Astrocyte (in vitro differentiated cells and primary cell): ENCODE results near the gene RELN.

Experiments
- CTCF ChIP-seq: IDR thresholded peaks from 2 replicates; pipeline ENCODE4 v1.5.1; 2011; ENCODE audit warnings: low read depth, mild to moderate bottlenecking, inconsistent platforms, low read length, moderate library complexity; ENCODE audit not compliant: insufficient read depth
- EZH2 ChIP-seq: IDR thresholded peaks from 2 replicates; pipeline ENCODE4 v1.6.1; 2012; ENCODE audit warnings: mild to moderate bottlenecking, low read length, inconsistent platforms; ENCODE audit not compliant: insufficient read depth

GRCh38 chr7:103914147-103914899, 75.1 kb downstream of the RELN start:
- TF ChIP-seq CTCF (no peak), EZH2 (no peak)
